Measurements from ENCODE around the gene MYO5B. TPM values are rescaled to one million over a fixed set of nuclear protein-coding genes. Genes with fewer than 3 reads are reported as not detected.

Gene MYO5B
- total RNA-seq, 2 donors from 2014 or later, result 106 to 132 TPM

GRCh38 chr18:49832221-49832647, 362.7 kb downstream of the MYO5B start:
- no peak overlapping the region for H3K27ac ChIP-seq
- H3K4me3 ChIP-seq, result no peak overlapping the region
- no peaks in the 10 kb centered on the region for H3K27me3 ChIP-seq
- H3K9ac ChIP-seq (ENCODE audit: low read depth in 2 of 2, low read length in 2 of 2), result no peak overlapping the region
- H3K4me1 ChIP-seq, result no peaks in the 10 kb centered on the region
- no peak for TF ChIP-seq CTCF (IDR thresholded peaks at IDR 0.05)
- H3K36me3 ChIP-seq, result peaks cover 8% of the 10 kb centered on the region
- intact Hi-C loops (cut with DNase I), result no loop called here
- no peak for DNase-seq
- H3K9me3 ChIP-seq, result no peaks in the 10 kb centered on the region

GRCh38 chr18:49827996-49828395, 367.0 kb downstream of the MYO5B start:
- H3K27ac ChIP-seq, result no peak overlapping the region
- H3K9ac ChIP-seq (ENCODE audit: low read depth in 2 of 2, low read length in 2 of 2), result no peak overlapping the region
- no peaks in the 10 kb centered on the region for H3K36me3 ChIP-seq
- TF ChIP-seq CTCF (IDR thresholded peaks at IDR 0.05), result no peak
- no peak overlapping the region for H3K4me3 ChIP-seq
- no peaks in the 10 kb centered on the region for H3K27me3 ChIP-seq
- no peaks in the 10 kb centered on the region for H3K9me3 ChIP-seq
- DNase-seq, result no peak
- no peaks in the 10 kb centered on the region for H3K4me1 ChIP-seq
- intact Hi-C loops (cut with DNase I), result no loop called here

GRCh38 chr18:49819823-49820671, 374.9 kb downstream of the MYO5B start:
- DNase-seq, result no peak
- H3K27me3 ChIP-seq, result no peaks in the 10 kb centered on the region
- no peak for TF ChIP-seq CTCF (IDR thresholded peaks at IDR 0.05)
- no peak overlapping the region for H3K27ac ChIP-seq
- no peaks in the 10 kb centered on the region for H3K4me1 ChIP-seq
- H3K9me3 ChIP-seq, result no peaks in the 10 kb centered on the region
- intact Hi-C loops (cut with DNase I), result no loop called here
- no peak overlapping the region for H3K9ac ChIP-seq (ENCODE audit: low read depth in 2 of 2, low read length in 2 of 2)
- H3K36me3 ChIP-seq, result no peaks in the 10 kb centered on the region
- no peak overlapping the region for H3K4me3 ChIP-seq

- no peak overlapping the region for H3K4me3 ChIP-seq
- no peaks in the 10 kb centered on the region for H3K4me1 ChIP-seq
- H3K9ac ChIP-seq (ENCODE audit: low read depth in 2 of 2, low read length in 2 of 2), result no peak overlapping the region
- H3K9me3 ChIP-seq, result no peaks in the 10 kb centered on the region
- TF ChIP-seq CTCF (IDR thresholded peaks at IDR 0.05), result no peak
- DNase-seq, result no peak
- H3K27me3 ChIP-seq, result no peaks in the 10 kb centered on the region
- intact Hi-C loops (cut with DNase I), result no loop called here
- no peak overlapping the region for H3K27ac ChIP-seq
- no peaks in the 10 kb centered on the region for H3K36me3 ChIP-seq
Observed at GRCh38 chr18:49819071-49819662, 375.8 kb downstream of the MYO5B start.

- Histone ChIP-seq H3K36me3 (no peaks in the 10 kb centered on the region), H3K27ac (peak overlapping the region; percentile 9), H3K4me1 (no peaks in the 10 kb centered on the region), H3K9ac (ENCODE audit: low read depth in 2 of 2, low read length in 2 of 2) (no peak overlapping the region), H3K9me3 (no peaks in the 10 kb centered on the region), H3K27me3 (no peaks in the 10 kb centered on the region), H3K4me3 (no peak overlapping the region)
- intact Hi-C loops (cut with DNase I), result no loop called here
- TF ChIP-seq CTCF (IDR thresholded peaks at IDR 0.05), result no peak
- peak; percentile 71 for DNase-seq
Observed at GRCh38 chr18:49817947-49818346, 377.0 kb downstream of the MYO5B start.

Data from colonic mucosa (tissue), 4 donors.